Measurements from ENCODE around the gene PRKN.

PRKN gene

GRCh38 chr6:161444464-161444863, 1283.1 kb downstream of the PRKN start:
- peak; percentile 73 for DNase-seq (ENCODE audit: low spot score)

- peak; percentile 59 for DNase-seq (ENCODE audit: low spot score)
These were observed 1283.7 kb downstream of the PRKN start for GRCh38 chr6:161443848-161444247.

- DNase-seq (ENCODE audit: low spot score): no peak
These were observed 1285.1 kb downstream of the PRKN start for GRCh38 chr6:161442420-161442819.

- DNase-seq (ENCODE audit: low spot score): no peak
These were observed 1287.3 kb downstream of the PRKN start for GRCh38 chr6:161440299-161440698.

GRCh38 chr6:161439093-161439492, 1288.5 kb downstream of the PRKN start:
- DNase-seq (ENCODE audit: low spot score): peak; percentile 91

- DNase-seq (ENCODE audit: low spot score): no peak
These were observed 1289.0 kb downstream of the PRKN start for GRCh38 chr6:161438430-161439030.

GRCh38 chr6:161437851-161438250, 1289.7 kb downstream of the PRKN start:
- DNase-seq (ENCODE audit: low spot score): no peak

- DNase-seq (ENCODE audit: low spot score): no peak
These were observed 1291.3 kb downstream of the PRKN start for GRCh38 chr6:161436106-161436876.

- no peak for DNase-seq (ENCODE audit: low spot score)
These were observed 1291.9 kb downstream of the PRKN start for GRCh38 chr6:161435748-161436070.

- peak; percentile 87 for DNase-seq (ENCODE audit: low spot score)
These were observed 1292.4 kb downstream of the PRKN start for GRCh38 chr6:161434921-161435747.

GRCh38 chr6:161434350-161434749, 1293.2 kb downstream of the PRKN start:
- DNase-seq (ENCODE audit: low spot score): peak; percentile 50

GRCh38 chr6:161432546-161432945, 1295.0 kb downstream of the PRKN start:
- DNase-seq (ENCODE audit: low spot score): no peak

- no peak for DNase-seq (ENCODE audit: low spot score)
These were observed 1297.6 kb downstream of the PRKN start for GRCh38 chr6:161429921-161430490.

GRCh38 chr6:161424421-161424820, 1303.1 kb downstream of the PRKN start:
- DNase-seq (ENCODE audit: low spot score): no peak

- DNase-seq (ENCODE audit: low spot score): peak; percentile 58
These were observed 1304.6 kb downstream of the PRKN start for GRCh38 chr6:161422710-161423680.

GRCh38 chr6:161418463-161418945, 1309.1 kb downstream of the PRKN start:
- peak; percentile 71 for DNase-seq (ENCODE audit: low spot score)

GRCh38 chr6:161417717-161418462, 1309.7 kb downstream of the PRKN start:
- peak; percentile 63 for DNase-seq (ENCODE audit: low spot score)

- no peak for DNase-seq (ENCODE audit: low spot score)
These were observed 1312.2 kb downstream of the PRKN start for GRCh38 chr6:161415302-161415855.

GRCh38 chr6:161414707-161415106, 1312.9 kb downstream of the PRKN start:
- no peak for DNase-seq (ENCODE audit: low spot score)

- DNase-seq (ENCODE audit: low spot score): no peak
These were observed 1313.4 kb downstream of the PRKN start for GRCh38 chr6:161414180-161414579.
